ENCODE results near the gene EPN2. TPM values are rescaled to one million over a fixed set of nuclear protein-coding genes. Genes with fewer than 3 reads are reported as not detected.

Gene EPN2
- total RNA-seq, 2 experiments from 2014 or later: 11.9 to 12.3 TPM

DNA sequence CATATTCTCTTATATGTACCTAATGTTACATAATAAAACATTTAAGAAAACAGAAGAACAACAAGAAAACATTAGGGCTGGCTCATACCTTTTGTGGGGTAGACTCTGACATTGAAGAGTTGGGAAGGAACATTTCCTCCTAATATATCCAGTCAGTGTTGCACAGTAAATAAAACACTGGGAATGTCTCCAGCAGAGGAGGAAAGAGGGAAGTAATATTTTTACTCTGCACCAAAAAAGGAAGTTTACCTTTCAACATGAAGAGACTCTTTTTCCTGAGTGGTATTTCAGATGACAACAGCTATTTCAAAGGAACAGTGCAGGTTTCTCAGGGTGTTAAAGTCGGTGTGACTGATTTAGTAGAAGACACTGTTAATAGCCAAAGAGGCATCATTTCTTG lies 31.9 kb downstream of the EPN2 start:
- H3K27ac Mint-ChIP-seq: no peak overlapping the region
- H3K36me3 ChIP-seq (ENCODE audit: insufficient read depth, low read length): no peaks in the 10 kb centered on the region

DNA sequence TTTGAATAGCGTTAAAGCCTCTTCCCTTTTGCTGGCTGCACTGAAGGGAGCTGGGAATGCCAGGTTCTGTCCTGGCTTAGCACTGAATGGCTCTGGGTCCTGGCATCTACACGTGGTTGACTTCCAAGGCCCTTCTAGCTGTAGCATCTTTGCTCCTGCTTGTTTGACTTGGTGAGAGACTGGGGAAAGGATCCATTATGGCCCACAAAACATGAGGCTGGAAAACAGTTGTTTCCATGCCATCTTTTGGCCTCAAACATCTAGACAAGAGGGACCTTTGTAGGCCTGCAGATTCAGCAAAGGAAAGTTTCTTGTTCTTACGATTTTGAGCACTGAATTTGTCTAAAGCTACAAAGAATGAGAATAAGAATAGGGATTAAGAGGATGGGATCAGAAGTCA lies 32.5 kb downstream of the EPN2 start:
- Histone ChIP-seq H3K36me3 (ENCODE audit: insufficient read depth, low read length) (no peaks in the 10 kb centered on the region), H3K9me3 (ENCODE audit: control insufficient read depth in 1 of 2, insufficient read depth in 1 of 2, low read length in 2 of 2) (no peaks in the 10 kb centered on the region), H3K27ac (ENCODE audit: low read depth in 1 of 2, low read length in 2 of 2) (no peak overlapping the region), H3K4me1 (ENCODE audit: insufficient read depth, low read length) (no peaks in the 10 kb centered on the region), H3K27me3 (ENCODE audit: control insufficient read depth in 1 of 2, insufficient read depth in 2 of 2, low read length in 2 of 2) (no peaks in the 10 kb centered on the region), H3K4me3 (ENCODE audit: low read length) (no peak overlapping the region)
- H3K9me3 Mint-ChIP-seq: no peaks in the 10 kb centered on the region
- CTCF ChIA-PET: no interaction called here
- no peaks in the 10 kb centered on the region for H3K4me1 Mint-ChIP-seq (ENCODE audit: low read depth)
- DNase-seq (no peak), ATAC-seq (ENCODE audit: poor library complexity) (no peak)
- no peak overlapping the region for H3K4me3 Mint-ChIP-seq
- TF ChIP-seq, protein P1, sequence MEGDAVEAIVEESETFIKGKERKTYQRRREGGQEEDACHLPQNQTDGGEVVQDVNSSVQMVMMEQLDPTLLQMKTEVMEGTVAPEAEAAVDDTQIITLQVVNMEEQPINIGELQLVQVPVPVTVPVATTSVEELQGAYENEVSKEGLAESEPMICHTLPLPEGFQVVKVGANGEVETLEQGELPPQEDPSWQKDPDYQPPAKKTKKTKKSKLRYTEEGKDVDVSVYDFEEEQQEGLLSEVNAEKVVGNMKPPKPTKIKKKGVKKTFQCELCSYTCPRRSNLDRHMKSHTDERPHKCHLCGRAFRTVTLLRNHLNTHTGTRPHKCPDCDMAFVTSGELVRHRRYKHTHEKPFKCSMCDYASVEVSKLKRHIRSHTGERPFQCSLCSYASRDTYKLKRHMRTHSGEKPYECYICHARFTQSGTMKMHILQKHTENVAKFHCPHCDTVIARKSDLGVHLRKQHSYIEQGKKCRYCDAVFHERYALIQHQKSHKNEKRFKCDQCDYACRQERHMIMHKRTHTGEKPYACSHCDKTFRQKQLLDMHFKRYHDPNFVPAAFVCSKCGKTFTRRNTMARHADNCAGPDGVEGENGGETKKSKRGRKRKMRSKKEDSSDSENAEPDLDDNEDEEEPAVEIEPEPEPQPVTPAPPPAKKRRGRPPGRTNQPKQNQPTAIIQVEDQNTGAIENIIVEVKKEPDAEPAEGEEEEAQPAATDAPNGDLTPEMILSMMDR (IDR thresholded peaks at IDR 0.05): no peak
- POLR2A ChIA-PET: no interaction called here
- H3K36me3 Mint-ChIP-seq (ENCODE audit: low read depth): no peaks in the 10 kb centered on the region
- H3K27ac Mint-ChIP-seq: no peak overlapping the region
- H3K27me3 Mint-ChIP-seq: peaks cover 3% of the 10 kb centered on the region
- intact Hi-C loops (cut with DNase I, micrococcal nuclease): no loop called here

More for the DNA sequence above, 31.9 kb downstream of the EPN2 start:
- POLR2A ChIA-PET: no interaction called here
- Histone ChIP-seq H3K27ac (ENCODE audit: low read depth in 1 of 2, low read length in 2 of 2) (no peak overlapping the region), H3K4me3 (ENCODE audit: low read length) (no peak overlapping the region), H3K4me1 (ENCODE audit: insufficient read depth, low read length) (no peaks in the 10 kb centered on the region), H3K27me3 (ENCODE audit: control insufficient read depth in 1 of 2, insufficient read depth in 2 of 2, low read length in 2 of 2) (no peaks in the 10 kb centered on the region), H3K9me3 (ENCODE audit: control insufficient read depth in 1 of 2, insufficient read depth in 1 of 2, low read length in 2 of 2) (no peaks in the 10 kb centered on the region)
- H3K4me3 Mint-ChIP-seq: no peak overlapping the region
- intact Hi-C loops (cut with DNase I, micrococcal nuclease): no loop called here
- no peaks in the 10 kb centered on the region for H3K4me1 Mint-ChIP-seq (ENCODE audit: low read depth)
- H3K27me3 Mint-ChIP-seq: peaks cover 3% of the 10 kb centered on the region
- no peak for DNase-seq
- CTCF ChIA-PET: no interaction called here
- no peak for ATAC-seq (ENCODE audit: poor library complexity)
- TF ChIP-seq, protein P1 (IDR thresholded peaks at IDR 0.05): no peak
- H3K9me3 Mint-ChIP-seq: no peaks in the 10 kb centered on the region
- no peaks in the 10 kb centered on the region for H3K36me3 Mint-ChIP-seq (ENCODE audit: low read depth)

DNA sequence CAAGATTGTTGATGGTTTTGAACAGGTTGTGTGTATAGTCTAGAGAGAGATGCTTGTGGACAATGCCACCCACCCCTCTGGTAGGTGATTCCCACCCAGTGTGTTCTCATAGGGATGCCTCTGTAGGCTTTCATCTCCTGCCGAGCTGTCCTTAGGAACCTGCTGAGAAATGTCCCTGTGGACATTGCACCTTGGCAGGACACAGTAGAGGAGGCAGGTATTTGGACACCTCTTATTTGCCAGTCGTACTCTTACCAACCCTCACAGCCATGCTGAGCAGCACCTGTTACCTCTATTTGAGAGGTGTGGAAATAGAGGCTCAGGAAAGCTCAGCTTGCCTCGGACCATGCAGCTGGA lies 33.2 kb downstream of the EPN2 start:
- H3K36me3 Mint-ChIP-seq (ENCODE audit: low read depth): no peaks in the 10 kb centered on the region

More for the DNA sequence above, 33.2 kb downstream of the EPN2 start:
- Mint-ChIP-seq H3K27ac (no peak overlapping the region), H3K9me3 (no peaks in the 10 kb centered on the region), H3K4me3 (no peak overlapping the region), H3K27me3 (peaks cover 3% of the 10 kb centered on the region), H3K4me1 (ENCODE audit: low read depth) (no peaks in the 10 kb centered on the region)
- Histone ChIP-seq H3K36me3 (ENCODE audit: insufficient read depth, low read length) (no peaks in the 10 kb centered on the region), H3K27me3 (ENCODE audit: control insufficient read depth in 1 of 2, insufficient read depth in 2 of 2, low read length in 2 of 2) (no peaks in the 10 kb centered on the region), H3K4me1 (ENCODE audit: insufficient read depth, low read length) (no peaks in the 10 kb centered on the region), H3K27ac (ENCODE audit: low read depth in 1 of 2, low read length in 2 of 2) (no peak overlapping the region), H3K4me3 (ENCODE audit: low read length) (no peak overlapping the region), H3K9me3 (ENCODE audit: control insufficient read depth in 1 of 2, insufficient read depth in 1 of 2, low read length in 2 of 2) (no peaks in the 10 kb centered on the region)
- DNase-seq (no peak), ATAC-seq (ENCODE audit: poor library complexity) (no peak)
- CTCF ChIA-PET: no interaction called here
- POLR2A ChIA-PET: no interaction called here
- intact Hi-C loops (cut with DNase I, micrococcal nuclease): no loop called here
- TF ChIP-seq, protein P1 (IDR thresholded peaks at IDR 0.05): no peak
